ENCODE results near the gene ZNF331. TPM values are rescaled to one million over a fixed set of nuclear protein-coding genes. Genes with fewer than 3 reads are reported as not detected.

Gene ZNF331
- total and polyA plus RNA-seq, 2 of the 8 experiments (the other 6 are each of a cell fraction or from before 2014, with no cell fraction given), result 30.0 to 44.1 TPM

DNA sequence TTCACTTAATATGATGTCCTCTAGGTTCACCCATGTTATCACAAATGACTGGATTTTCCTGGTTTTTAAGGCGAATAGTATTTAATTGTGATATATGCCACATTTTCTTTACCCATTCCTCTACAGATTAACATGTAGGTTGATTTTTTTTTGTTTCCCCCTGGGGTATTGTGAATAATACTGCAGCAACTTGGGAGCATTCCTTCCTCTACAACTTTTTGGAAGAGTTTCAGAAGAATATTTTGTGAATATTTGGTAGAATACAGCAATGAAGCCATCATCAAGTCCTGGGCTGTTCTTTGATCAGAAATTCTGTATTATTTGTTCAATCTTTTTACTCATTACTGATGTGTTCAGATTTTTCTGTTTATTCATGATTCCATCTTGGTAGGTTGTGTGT lies 5.6 kb upstream of the ZNF331 start (continued):
- TF ChIP-seq, protein P1, sequence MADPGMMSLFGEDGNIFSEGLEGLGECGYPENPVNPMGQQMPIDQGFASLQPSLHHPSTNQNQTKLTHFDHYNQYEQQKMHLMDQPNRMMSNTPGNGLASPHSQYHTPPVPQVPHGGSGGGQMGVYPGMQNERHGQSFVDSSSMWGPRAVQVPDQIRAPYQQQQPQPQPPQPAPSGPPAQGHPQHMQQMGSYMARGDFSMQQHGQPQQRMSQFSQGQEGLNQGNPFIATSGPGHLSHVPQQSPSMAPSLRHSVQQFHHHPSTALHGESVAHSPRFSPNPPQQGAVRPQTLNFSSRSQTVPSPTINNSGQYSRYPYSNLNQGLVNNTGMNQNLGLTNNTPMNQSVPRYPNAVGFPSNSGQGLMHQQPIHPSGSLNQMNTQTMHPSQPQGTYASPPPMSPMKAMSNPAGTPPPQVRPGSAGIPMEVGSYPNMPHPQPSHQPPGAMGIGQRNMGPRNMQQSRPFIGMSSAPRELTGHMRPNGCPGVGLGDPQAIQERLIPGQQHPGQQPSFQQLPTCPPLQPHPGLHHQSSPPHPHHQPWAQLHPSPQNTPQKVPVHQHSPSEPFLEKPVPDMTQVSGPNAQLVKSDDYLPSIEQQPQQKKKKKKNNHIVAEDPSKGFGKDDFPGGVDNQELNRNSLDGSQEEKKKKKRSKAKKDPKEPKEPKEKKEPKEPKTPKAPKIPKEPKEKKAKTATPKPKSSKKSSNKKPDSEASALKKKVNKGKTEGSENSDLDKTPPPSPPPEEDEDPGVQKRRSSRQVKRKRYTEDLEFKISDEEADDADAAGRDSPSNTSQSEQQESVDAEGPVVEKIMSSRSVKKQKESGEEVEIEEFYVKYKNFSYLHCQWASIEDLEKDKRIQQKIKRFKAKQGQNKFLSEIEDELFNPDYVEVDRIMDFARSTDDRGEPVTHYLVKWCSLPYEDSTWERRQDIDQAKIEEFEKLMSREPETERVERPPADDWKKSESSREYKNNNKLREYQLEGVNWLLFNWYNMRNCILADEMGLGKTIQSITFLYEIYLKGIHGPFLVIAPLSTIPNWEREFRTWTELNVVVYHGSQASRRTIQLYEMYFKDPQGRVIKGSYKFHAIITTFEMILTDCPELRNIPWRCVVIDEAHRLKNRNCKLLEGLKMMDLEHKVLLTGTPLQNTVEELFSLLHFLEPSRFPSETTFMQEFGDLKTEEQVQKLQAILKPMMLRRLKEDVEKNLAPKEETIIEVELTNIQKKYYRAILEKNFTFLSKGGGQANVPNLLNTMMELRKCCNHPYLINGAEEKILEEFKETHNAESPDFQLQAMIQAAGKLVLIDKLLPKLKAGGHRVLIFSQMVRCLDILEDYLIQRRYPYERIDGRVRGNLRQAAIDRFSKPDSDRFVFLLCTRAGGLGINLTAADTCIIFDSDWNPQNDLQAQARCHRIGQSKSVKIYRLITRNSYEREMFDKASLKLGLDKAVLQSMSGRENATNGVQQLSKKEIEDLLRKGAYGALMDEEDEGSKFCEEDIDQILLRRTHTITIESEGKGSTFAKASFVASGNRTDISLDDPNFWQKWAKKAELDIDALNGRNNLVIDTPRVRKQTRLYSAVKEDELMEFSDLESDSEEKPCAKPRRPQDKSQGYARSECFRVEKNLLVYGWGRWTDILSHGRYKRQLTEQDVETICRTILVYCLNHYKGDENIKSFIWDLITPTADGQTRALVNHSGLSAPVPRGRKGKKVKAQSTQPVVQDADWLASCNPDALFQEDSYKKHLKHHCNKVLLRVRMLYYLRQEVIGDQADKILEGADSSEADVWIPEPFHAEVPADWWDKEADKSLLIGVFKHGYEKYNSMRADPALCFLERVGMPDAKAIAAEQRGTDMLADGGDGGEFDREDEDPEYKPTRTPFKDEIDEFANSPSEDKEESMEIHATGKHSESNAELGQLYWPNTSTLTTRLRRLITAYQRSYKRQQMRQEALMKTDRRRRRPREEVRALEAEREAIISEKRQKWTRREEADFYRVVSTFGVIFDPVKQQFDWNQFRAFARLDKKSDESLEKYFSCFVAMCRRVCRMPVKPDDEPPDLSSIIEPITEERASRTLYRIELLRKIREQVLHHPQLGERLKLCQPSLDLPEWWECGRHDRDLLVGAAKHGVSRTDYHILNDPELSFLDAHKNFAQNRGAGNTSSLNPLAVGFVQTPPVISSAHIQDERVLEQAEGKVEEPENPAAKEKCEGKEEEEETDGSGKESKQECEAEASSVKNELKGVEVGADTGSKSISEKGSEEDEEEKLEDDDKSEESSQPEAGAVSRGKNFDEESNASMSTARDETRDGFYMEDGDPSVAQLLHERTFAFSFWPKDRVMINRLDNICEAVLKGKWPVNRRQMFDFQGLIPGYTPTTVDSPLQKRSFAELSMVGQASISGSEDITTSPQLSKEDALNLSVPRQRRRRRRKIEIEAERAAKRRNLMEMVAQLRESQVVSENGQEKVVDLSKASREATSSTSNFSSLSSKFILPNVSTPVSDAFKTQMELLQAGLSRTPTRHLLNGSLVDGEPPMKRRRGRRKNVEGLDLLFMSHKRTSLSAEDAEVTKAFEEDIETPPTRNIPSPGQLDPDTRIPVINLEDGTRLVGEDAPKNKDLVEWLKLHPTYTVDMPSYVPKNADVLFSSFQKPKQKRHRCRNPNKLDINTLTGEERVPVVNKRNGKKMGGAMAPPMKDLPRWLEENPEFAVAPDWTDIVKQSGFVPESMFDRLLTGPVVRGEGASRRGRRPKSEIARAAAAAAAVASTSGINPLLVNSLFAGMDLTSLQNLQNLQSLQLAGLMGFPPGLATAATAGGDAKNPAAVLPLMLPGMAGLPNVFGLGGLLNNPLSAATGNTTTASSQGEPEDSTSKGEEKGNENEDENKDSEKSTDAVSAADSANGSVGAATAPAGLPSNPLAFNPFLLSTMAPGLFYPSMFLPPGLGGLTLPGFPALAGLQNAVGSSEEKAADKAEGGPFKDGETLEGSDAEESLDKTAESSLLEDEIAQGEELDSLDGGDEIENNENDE (IDR thresholded peaks at IDR 0.05; ENCODE audit: insufficient replicate concordance, low read length), result no peak
- TF ChIP-seq, protein P2, sequence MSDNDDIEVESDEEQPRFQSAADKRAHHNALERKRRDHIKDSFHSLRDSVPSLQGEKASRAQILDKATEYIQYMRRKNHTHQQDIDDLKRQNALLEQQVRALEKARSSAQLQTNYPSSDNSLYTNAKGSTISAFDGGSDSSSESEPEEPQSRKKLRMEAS (IDR thresholded peaks at IDR 0.05), result no peak
- no peak for TF ChIP-seq KDM1A (IDR thresholded peaks at IDR 0.05; ENCODE audit: borderline replicate concordance, low read length)
- TF ChIP-seq SP1 (IDR thresholded peaks at IDR 0.05; ENCODE audit: low read depth, low read length), result no peak
- no peak for TF ChIP-seq TAF1 (IDR thresholded peaks at IDR 0.05; ENCODE audit: low read depth, low read length)

All from H1 (cell line).